GM21381 (cell line): ENCODE data around the gene SCRN1.
A peak's percentile ranks its signal among the peaks of the same experiment; 100 is the strongest.

Experiments used
- ATAC-seq: cut with Tn5 transposase; IDR thresholded peaks from one replicate; pipeline ENCODE4 v1.9.1; 2021; ENCODE audit warnings: mild to moderate bottlenecking, moderate library complexity; ENCODE audit not compliant: unreplicated experiment

SCRN1 gene

GRCh38 chr7:30010021-30010420, 20.4 kb upstream of the SCRN1 start:
- no peak for ATAC-seq

GRCh38 chr7:30005464-30005863, 15.9 kb upstream of the SCRN1 start:
- no peak for ATAC-seq

GRCh38 chr7:30003098-30003497, 13.5 kb upstream of the SCRN1 start:
- no peak for ATAC-seq

- ATAC-seq = no peak
These were observed 12.4 kb upstream of the SCRN1 start for GRCh38 chr7:30001998-30002397.

- ATAC-seq = no peak
These were observed 8.9 kb upstream of the SCRN1 start for GRCh38 chr7:29998489-29998888.

GRCh38 chr7:29996321-29996720, 6.7 kb upstream of the SCRN1 start:
- no peak for ATAC-seq

GRCh38 chr7:29995652-29996051, 6.1 kb upstream of the SCRN1 start:
- ATAC-seq = no peak

- ATAC-seq = no peak
These were observed 3.5 kb upstream of the SCRN1 start for GRCh38 chr7:29993140-29993539.

GRCh38 chr7:29991937-29992336, 2.3 kb upstream of the SCRN1 start:
- ATAC-seq = no peak

GRCh38 chr7:29990931-29991330, 1.3 kb upstream of the SCRN1 start:
- ATAC-seq = no peak

GRCh38 chr7:29988424-29989256, 961 bp downstream of the SCRN1 start:
- ATAC-seq = peak; percentile 28

GRCh38 chr7:29987811-29988317, 1.7 kb downstream of the SCRN1 start:
- no peak for ATAC-seq

- ATAC-seq = no peak
These were observed 2.5 kb downstream of the SCRN1 start for GRCh38 chr7:29987083-29987482.

- no peak for ATAC-seq
These were observed 9.4 kb downstream of the SCRN1 start for GRCh38 chr7:29980151-29980550.

GRCh38 chr7:29977886-29978651, 11.5 kb downstream of the SCRN1 start:
- no peak for ATAC-seq

- ATAC-seq = no peak
These were observed 12.8 kb downstream of the SCRN1 start for GRCh38 chr7:29976673-29977415.

- no peak for ATAC-seq
These were observed 13.3 kb downstream of the SCRN1 start for GRCh38 chr7:29976266-29976665.

GRCh38 chr7:29975561-29975960, 14.0 kb downstream of the SCRN1 start:
- ATAC-seq = no peak

GRCh38 chr7:29974286-29974685, 15.3 kb downstream of the SCRN1 start:
- ATAC-seq = no peak

GRCh38 chr7:29972315-29972669, 17.3 kb downstream of the SCRN1 start:
- ATAC-seq = no peak

GRCh38 chr7:29971566-29972314, 17.9 kb downstream of the SCRN1 start:
- no peak for ATAC-seq
